ENCODE data around the gene UGT1A4. TPM values are rescaled to one million over a fixed set of nuclear protein-coding genes. Genes with fewer than 3 reads are reported as not detected.

Gene UGT1A4
- total and polyA plus RNA-seq, 9 of the 15 experiments (the other 6 are each of a cell fraction or from before 2014, with no cell fraction given) = not detected

- ATAC-seq = no peak
- no peak for TF ChIP-seq ZFPM2 (CRISPR knock-in tag; IDR thresholded peaks at IDR 0.05)
- FAIRE-seq = no peak
Observed at GRCh38 chr2:233818639-233819621, 100.4 kb downstream of the UGT1A4 start.

GRCh38 chr2:233819884-233820773 lies 101.6 kb downstream of the UGT1A4 start:
- DNase-seq (ENCODE audit: extremely low read depth in 1 of 4, low spot score in 3 of 4) = no peak
- TF ChIP-seq SREBF1 (IDR thresholded peaks at IDR 0.05; ENCODE audit: borderline replicate concordance, low read depth, low read length) (no peak), STAG1 (CRISPR knock-in tag; IDR thresholded peaks at IDR 0.05; ENCODE audit: borderline replicate concordance) (no peak), E4F1 (CRISPR knock-in tag; IDR thresholded peaks at IDR 0.05; ENCODE audit: borderline replicate concordance) (no peak), HDGF (IDR thresholded peaks at IDR 0.05) (no peak), NFRKB (IDR thresholded peaks at IDR 0.05; ENCODE audit: low read depth) (no peak), HMG20A (CRISPR knock-in tag; conservative IDR thresholded peaks at IDR 0.05) (no peak)
- TF ChIP-seq, protein P1, sequence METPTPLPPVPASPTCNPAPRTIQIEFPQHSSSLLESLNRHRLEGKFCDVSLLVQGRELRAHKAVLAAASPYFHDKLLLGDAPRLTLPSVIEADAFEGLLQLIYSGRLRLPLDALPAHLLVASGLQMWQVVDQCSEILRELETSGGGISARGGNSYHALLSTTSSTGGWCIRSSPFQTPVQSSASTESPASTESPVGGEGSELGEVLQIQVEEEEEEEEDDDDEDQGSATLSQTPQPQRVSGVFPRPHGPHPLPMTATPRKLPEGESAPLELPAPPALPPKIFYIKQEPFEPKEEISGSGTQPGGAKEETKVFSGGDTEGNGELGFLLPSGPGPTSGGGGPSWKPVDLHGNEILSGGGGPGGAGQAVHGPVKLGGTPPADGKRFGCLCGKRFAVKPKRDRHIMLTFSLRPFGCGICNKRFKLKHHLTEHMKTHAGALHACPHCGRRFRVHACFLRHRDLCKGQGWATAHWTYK (CRISPR knock-in tag; IDR thresholded peaks at IDR 0.05) = no peak

More at GRCh38 chr2:233818639-233819621, 100.4 kb downstream of the UGT1A4 start:
- intact Hi-C loops (cut with micrococcal nuclease) = no loop called here
- peaks cover 2 to 62% of the 10 kb centered on the region in 2 experiments; a peak in 4 of 5 replicates for H3K27me3 ChIP-seq (ENCODE audit: control insufficient read depth in 2 of 2, insufficient read depth in 2 of 2, low read length in 2 of 2)
- CTCF ChIA-PET (ENCODE audit: low intra/inter-chr PET ratio) = no interaction called here
- no peaks in the 10 kb centered on the region for H3K9me3 ChIP-seq (replicated peaks; ENCODE audit: control insufficient read depth, insufficient read depth, low read depth, low read length)
- H3K79me2 ChIP-seq (ENCODE audit: control insufficient read depth, insufficient read depth, low read length) = no peaks in the 10 kb centered on the region
- H3K9ac ChIP-seq (ENCODE audit: insufficient read depth in 1 of 2, low read depth in 2 of 2, low read length in 2 of 2) = no peak overlapping the region
- no peaks in the 10 kb centered on the region; a peak in 1 of 5 replicates for H3K4me1 ChIP-seq (replicated peaks in 1 of 2; ENCODE audit: control insufficient read depth in 2 of 2, insufficient read depth in 2 of 2, low read length in 2 of 2)
- no peak for DNase-seq (ENCODE audit: extremely low read depth in 1 of 4, low spot score in 3 of 4)
- WGBS (ENCODE audit: insufficient coverage, low coverage, missing lambda C conversion rate) = 1% methylated on average over 9 of the region's 17 CpGs
- no peak overlapping the region for H3K4me3 ChIP-seq
- no peaks in the 10 kb centered on the region for H3K9me1 ChIP-seq (ENCODE audit: control insufficient read depth, insufficient read depth, low read length)
- in situ Hi-C loops (cut with MboI) = no loop called here
- POLR2A ChIA-PET = no interaction called here
- H3K36me3 ChIP-seq (ENCODE audit: control insufficient read depth, insufficient read depth, low read length) = no peaks in the 10 kb centered on the region
- no TSS peak for BruUV-seq (replicated peaks)
- H4K20me1 ChIP-seq (replicated peaks; ENCODE audit: control insufficient read depth, insufficient read depth, low read length) = no peaks in the 10 kb centered on the region; the same call in 1 of the 2 replicates
- no peak overlapping the region for H2AFZ ChIP-seq (ENCODE audit: low read depth, low read length)
- H3K27ac ChIP-seq (ENCODE audit: extremely low read depth, low read depth, low read length) = no peak overlapping the region
- H3K4me2 ChIP-seq (ENCODE audit: insufficient read depth, low read length) = no peak overlapping the region

More at GRCh38 chr2:233819884-233820773, 101.6 kb downstream of the UGT1A4 start:
- WGBS (ENCODE audit: insufficient coverage, low coverage, missing lambda C conversion rate) = 4% methylated on average over 12 of the region's 18 CpGs
- FAIRE-seq (no peak), ATAC-seq (no peak)
- Histone ChIP-seq H3K4me3 (no peak overlapping the region), H3K9ac (ENCODE audit: insufficient read depth in 1 of 2, low read depth in 2 of 2, low read length in 2 of 2) (no peak overlapping the region), H3K36me3 (ENCODE audit: control insufficient read depth, insufficient read depth, low read length) (no peaks in the 10 kb centered on the region), H3K4me2 (ENCODE audit: insufficient read depth, low read length) (no peak overlapping the region), H3K4me1 (replicated peaks in 1 of 2; ENCODE audit: control insufficient read depth in 2 of 2, insufficient read depth in 2 of 2, low read length in 2 of 2) (no peaks in the 10 kb centered on the region; a peak in 1 of 5 replicates), H2AFZ (ENCODE audit: low read depth, low read length) (no peak overlapping the region), H3K27me3 (ENCODE audit: control insufficient read depth in 2 of 2, insufficient read depth in 2 of 2, low read length in 2 of 2) (peaks cover 2 to 62% of the 10 kb centered on the region in 2 experiments; a peak in 4 of 5 replicates), H3K27ac (ENCODE audit: extremely low read depth, low read depth, low read length) (no peak overlapping the region), H3K9me1 (ENCODE audit: control insufficient read depth, insufficient read depth, low read length) (no peaks in the 10 kb centered on the region), H3K9me3 (replicated peaks; ENCODE audit: control insufficient read depth, insufficient read depth, low read depth, low read length) (no peaks in the 10 kb centered on the region), H3K79me2 (ENCODE audit: control insufficient read depth, insufficient read depth, low read length) (no peaks in the 10 kb centered on the region), H4K20me1 (replicated peaks; ENCODE audit: control insufficient read depth, insufficient read depth, low read length) (no peaks in the 10 kb centered on the region; the same call in 1 of the 2 replicates)
- in situ Hi-C loops (cut with MboI) = no loop called here
- ChIA-PET CTCF (ENCODE audit: low intra/inter-chr PET ratio) (no interaction called here), POLR2A (interaction anchor here (0.6 kb wide), 1 partner anchor 58 kb away, joined by 3 read pairs; no protein-coding TSS in a partner anchor)
- intact Hi-C loops (cut with micrococcal nuclease) = no loop called here
- BruUV-seq (replicated peaks) = no TSS peak

Data from K562 (cell line).